Placental epithelial cell (primary cell): ENCODE results near the gene IL12RB2. TPM values are rescaled to one million over a fixed set of nuclear protein-coding genes. Genes with fewer than 3 reads are reported as not detected.

Source experiments
- small RNA-seq: library from RNA; depleted of rRNA; stranded (forward); fragments of <200 nt; gene quantifications from one replicate; pipeline ENCODE3, GENCODE V24; 2012
- total RNA-seq: library from RNA; depleted of rRNA; stranded (reverse); fragments of >200 nt; gene quantifications from 2 replicates; pipeline ENCODE4 v1.2.3, GENCODE V29; 2012

IL12RB2 gene, protein sequence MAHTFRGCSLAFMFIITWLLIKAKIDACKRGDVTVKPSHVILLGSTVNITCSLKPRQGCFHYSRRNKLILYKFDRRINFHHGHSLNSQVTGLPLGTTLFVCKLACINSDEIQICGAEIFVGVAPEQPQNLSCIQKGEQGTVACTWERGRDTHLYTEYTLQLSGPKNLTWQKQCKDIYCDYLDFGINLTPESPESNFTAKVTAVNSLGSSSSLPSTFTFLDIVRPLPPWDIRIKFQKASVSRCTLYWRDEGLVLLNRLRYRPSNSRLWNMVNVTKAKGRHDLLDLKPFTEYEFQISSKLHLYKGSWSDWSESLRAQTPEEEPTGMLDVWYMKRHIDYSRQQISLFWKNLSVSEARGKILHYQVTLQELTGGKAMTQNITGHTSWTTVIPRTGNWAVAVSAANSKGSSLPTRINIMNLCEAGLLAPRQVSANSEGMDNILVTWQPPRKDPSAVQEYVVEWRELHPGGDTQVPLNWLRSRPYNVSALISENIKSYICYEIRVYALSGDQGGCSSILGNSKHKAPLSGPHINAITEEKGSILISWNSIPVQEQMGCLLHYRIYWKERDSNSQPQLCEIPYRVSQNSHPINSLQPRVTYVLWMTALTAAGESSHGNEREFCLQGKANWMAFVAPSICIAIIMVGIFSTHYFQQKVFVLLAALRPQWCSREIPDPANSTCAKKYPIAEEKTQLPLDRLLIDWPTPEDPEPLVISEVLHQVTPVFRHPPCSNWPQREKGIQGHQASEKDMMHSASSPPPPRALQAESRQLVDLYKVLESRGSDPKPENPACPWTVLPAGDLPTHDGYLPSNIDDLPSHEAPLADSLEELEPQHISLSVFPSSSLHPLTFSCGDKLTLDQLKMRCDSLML
- 0.11 TPM in 1 of 2 replicates, not detected in the other for total RNA-seq

DNA sequence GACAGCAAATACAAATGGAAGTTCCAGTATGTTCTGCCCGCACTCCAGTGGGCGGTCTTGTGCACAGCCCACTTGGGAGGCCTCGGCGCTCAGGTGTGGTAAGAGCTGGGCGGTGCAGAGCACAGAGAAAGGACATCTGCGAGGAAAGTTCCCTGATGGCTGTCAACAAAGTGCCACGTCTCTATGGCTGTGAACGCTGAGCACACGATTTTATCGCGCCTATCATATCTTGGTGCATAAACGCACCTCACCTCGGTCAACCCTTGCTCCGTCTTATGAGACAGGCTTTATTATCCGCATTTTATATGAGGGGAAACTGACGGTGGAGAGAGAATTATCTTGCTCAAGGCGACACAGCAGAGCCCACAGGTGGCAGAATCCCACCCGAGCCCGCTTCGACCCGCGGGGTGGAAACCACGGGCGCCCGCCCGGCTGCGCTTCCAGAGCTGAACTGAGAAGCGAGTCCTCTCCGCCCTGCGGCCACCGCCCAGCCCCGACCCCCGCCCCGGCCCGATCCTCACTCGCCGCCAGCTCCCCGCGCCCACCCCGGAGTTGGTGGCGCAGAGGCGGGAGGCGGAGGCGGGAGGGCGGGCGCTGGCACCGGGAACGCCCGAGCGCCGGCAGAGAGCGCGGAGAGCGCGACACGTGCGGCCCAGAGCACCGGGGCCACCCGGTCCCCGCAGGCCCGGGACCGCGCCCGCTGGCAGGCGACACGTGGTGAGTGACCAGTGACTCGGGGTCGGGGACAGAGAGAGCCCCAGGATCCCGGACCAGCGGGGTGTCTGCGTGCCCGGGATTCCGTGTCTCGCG is at the start of gene IL12RB2:
IL12RB2 (plus strand) TSS at position 623 of the 810 bp plus-strand sequence. CDS start 12,496 bp downstream, outside the sequence.

GRCh38 chr1:67430358-67431155 is 122.9 kb downstream of the IL12RB2 start, which contains the start of gene SERBP1:
SERBP1 (minus strand) TSS chr1:67430402; CDS start chr1:67430300, 102 bp downstream.

Small RNA genes lying within 50 kb of the gene (small RNA-seq; reads per million reads assigned to genes)
- not detected for gene RNU4ATAC4P
- gene RNU6-387P, result 0.09 reads per million

Other genes with a start within 250 kb of the IL12RB2 start
- gene C1orf141, start 172.9 kb upstream of the IL12RB2 start, total RNA-seq, result not detected in 2 replicates
- not detected in 2 replicates for gene IL23R, start 141.4 kb upstream of the IL12RB2 start, total RNA-seq
- gene SERBP1, start 122.5 kb downstream of the IL12RB2 start, total RNA-seq, result 114 and 133 TPM in 2 replicates